DOHH2 (cell line): ENCODE data around the gene TMEM18.

Experiments
- H3F3A ChIP-seq: fragments of 200-600 bp; sonication (generic), shearing (Covaris generic); 2 replicates; pipeline ENCODE4 v1.6.0; 2016; ENCODE audit warnings: antibody characterized with exemption, mild to moderate bottlenecking; ENCODE audit not compliant: control insufficient read depth, insufficient read depth
- H3K27ac ChIP-seq: fragments of 200-600 bp; sonication (generic); 2 replicates; pipeline ENCODE4 v1.5.1; 2014; ENCODE audit warnings: low read depth, mild to moderate bottlenecking, low read length, moderate library complexity
- H3K27me3 ChIP-seq: fragments of 200-600 bp; sonication (generic); 2 replicates; pipeline ENCODE4 v1.6.1; 2014; ENCODE audit warnings: mild to moderate bottlenecking, low read length, mixed read lengths; ENCODE audit not compliant: control insufficient read depth
- H3K36me3 ChIP-seq: fragments of 200-600 bp; sonication (generic); 2 replicates; pipeline ENCODE4 v1.6.1; 2014; ENCODE audit warnings: mild to moderate bottlenecking, low read length, moderate library complexity, mixed read lengths; ENCODE audit not compliant: control insufficient read depth
- H3K4me1 ChIP-seq: fragments of 200-600 bp; sonication (generic); 2 replicates; pipeline ENCODE4 v1.6.1; 2014; ENCODE audit warnings: mild to moderate bottlenecking, low read length, mixed read lengths; ENCODE audit not compliant: control insufficient read depth
- H3K4me2 ChIP-seq: fragments of 200-600 bp; sonication (generic); 2 replicates; pipeline ENCODE4 v1.6.0; 2014; ENCODE audit warnings: mild to moderate bottlenecking, low read length, moderate library complexity
- H3K4me3 ChIP-seq: fragments of 200-600 bp; sonication (generic); 2 replicates; pipeline ENCODE4 v1.5.1; 2014; ENCODE audit warnings: mild to moderate bottlenecking, low read length, mixed read lengths
- H3K79me2 ChIP-seq: fragments of 200-600 bp; sonication (generic); 2 replicates; pipeline ENCODE4 v1.6.1; 2014; ENCODE audit warnings: mild to moderate bottlenecking, low read length, mixed read lengths; ENCODE audit not compliant: control insufficient read depth
- H3K9me2 ChIP-seq: fragments of 200-600 bp; sonication (generic); replicated peaks from 2 replicates; pipeline ENCODE4 v1.6.1; 2014; ENCODE audit warnings: mild to moderate bottlenecking, low read length, mixed read lengths; ENCODE audit not compliant: control insufficient read depth
- H3K9me3 ChIP-seq: fragments of 200-600 bp; sonication (generic); 2 replicates; pipeline ENCODE4 v1.6.1; 2014; ENCODE audit warnings: antibody characterized with exemption, low read length, mixed read lengths; ENCODE audit not compliant: control insufficient read depth, insufficient read depth
- H4K20me1 ChIP-seq: fragments of 200-600 bp; sonication (generic); 2 replicates; pipeline ENCODE4 v1.6.0; 2014; ENCODE audit warnings: low read depth, mild to moderate bottlenecking, antibody characterized with exemption, low read length, moderate library complexity; ENCODE audit not compliant: control insufficient read depth, insufficient read depth
- CTCF ChIP-seq: fragments of 200-600 bp; sonication (generic); IDR thresholded peaks from one replicate; pipeline ENCODE4 v1.5.1; 2014; ENCODE audit warnings: antibody characterized with exemption, mild to moderate bottlenecking, low read depth, low read length; ENCODE audit not compliant: poor library complexity, severe bottlenecking
- EZH2phosphoT487 ChIP-seq: fragments of 200-600 bp; sonication (generic); IDR thresholded peaks from 2 replicates; pipeline ENCODE4 v1.6.1; 2017; ENCODE audit warnings: borderline replicate concordance, mild to moderate bottlenecking, antibody characterized with exemption, low read length, moderate library complexity, mixed read lengths

TMEM18 gene

GRCh38 chr2:689877-690510, 12.8 kb upstream of the TMEM18 start:
- H4K20me1 ChIP-seq = no peaks in the 10 kb centered on the region
- no peaks in the 10 kb centered on the region for H3K36me3 ChIP-seq
- peaks cover 3% of the 10 kb centered on the region; the same call in 1 of the 2 replicates for H3F3A ChIP-seq
- no peaks in the 10 kb centered on the region for H3K4me1 ChIP-seq
- peaks cover 17% of the 10 kb centered on the region for H3K9me3 ChIP-seq
- H3K4me2 ChIP-seq = no peak overlapping the region
- H3K9me2 ChIP-seq = no peaks in the 10 kb centered on the region
- no peak overlapping the region for H3K27ac ChIP-seq
- no peaks in the 10 kb centered on the region for H3K79me2 ChIP-seq
- no peak for TF ChIP-seq CTCF
- TF ChIP-seq EZH2phosphoT487 = no peak
- peaks cover 8% of the 10 kb centered on the region; the same call in 1 of the 2 replicates for H3K27me3 ChIP-seq
- no peak overlapping the region for H3K4me3 ChIP-seq

- H3K27ac ChIP-seq = no peak overlapping the region
- no peaks in the 10 kb centered on the region for H3F3A ChIP-seq
- peaks cover 17% of the 10 kb centered on the region for H3K9me3 ChIP-seq
- H3K36me3 ChIP-seq = no peaks in the 10 kb centered on the region
- no peaks in the 10 kb centered on the region for H4K20me1 ChIP-seq
- H3K4me1 ChIP-seq = no peaks in the 10 kb centered on the region
- H3K79me2 ChIP-seq = no peaks in the 10 kb centered on the region
- no peaks in the 10 kb centered on the region for H3K9me2 ChIP-seq
- peaks cover 8% of the 10 kb centered on the region; the same call in 1 of the 2 replicates for H3K27me3 ChIP-seq
- H3K4me3 ChIP-seq = no peak overlapping the region
- no peak overlapping the region for H3K4me2 ChIP-seq
- TF ChIP-seq CTCF = no peak
- TF ChIP-seq EZH2phosphoT487 = no peak
Measured at GRCh38 chr2:689237-689636, 12.0 kb upstream of the TMEM18 start.

- Histone ChIP-seq H3K27ac (no peak overlapping the region), H3K9me3 (peaks cover 17% of the 10 kb centered on the region), H3K79me2 (no peaks in the 10 kb centered on the region), H4K20me1 (no peaks in the 10 kb centered on the region), H3K4me1 (no peaks in the 10 kb centered on the region), H3K27me3 (peaks cover 8% of the 10 kb centered on the region; the same call in 1 of the 2 replicates), H3F3A (no peaks in the 10 kb centered on the region), H3K9me2 (no peaks in the 10 kb centered on the region), H3K36me3 (no peaks in the 10 kb centered on the region), H3K4me2 (no peak overlapping the region), H3K4me3 (no peak overlapping the region)
- TF ChIP-seq EZH2phosphoT487 = no peak
- no peak for TF ChIP-seq CTCF
Measured at GRCh38 chr2:688504-689076, 11.4 kb upstream of the TMEM18 start.
